Mesodermal cell (in vitro differentiated cells): ENCODE results near the gene PLA2G4F.

ENCODE experiments used
- H3K27ac ChIP-seq: 2 replicates; pipeline ENCODE4 v1.7.0; 2013; ENCODE audit warnings: mild to moderate bottlenecking, low read depth, low read length, moderate library complexity; ENCODE audit not compliant: severe bottlenecking
- H3K36me3 ChIP-seq: 2 replicates; pipeline ENCODE4 v1.7.1; 2013; ENCODE audit warnings: mild to moderate bottlenecking, low read length, moderate library complexity; ENCODE audit not compliant: control insufficient read depth, insufficient read depth
- H3K4me1 ChIP-seq: one replicate; pipeline ENCODE4 v1.7.1; 2013; ENCODE audit warnings: mild to moderate bottlenecking, low read length; ENCODE audit not compliant: insufficient read depth, control insufficient read depth, poor library complexity, severe bottlenecking
- H3K4me3 ChIP-seq: 2 replicates; pipeline ENCODE4 v1.7.0; 2013; ENCODE audit warnings: low read length, control low read depth, mild to moderate bottlenecking; ENCODE audit not compliant: insufficient read depth, poor library complexity, severe bottlenecking; ENCODE audit errors: extremely low read depth
- H3K9me3 ChIP-seq: 2 replicates; pipeline ENCODE4 v1.7.1; 2013; ENCODE audit warnings: mild to moderate bottlenecking, low read length, moderate library complexity; ENCODE audit not compliant: control insufficient read depth
- WGBS, 2 experiments: methylation state at CpG; one replicate each; pipeline ENCODE4 v1.1.5; 2013; ENCODE audit warnings: missing lambda C conversion rate in 2 of 2; ENCODE audit not compliant: insufficient coverage in 2 of 2; 5-methylcytosine and 5-hydroxymethylcytosine counted together

Gene PLA2G4F

DNA sequence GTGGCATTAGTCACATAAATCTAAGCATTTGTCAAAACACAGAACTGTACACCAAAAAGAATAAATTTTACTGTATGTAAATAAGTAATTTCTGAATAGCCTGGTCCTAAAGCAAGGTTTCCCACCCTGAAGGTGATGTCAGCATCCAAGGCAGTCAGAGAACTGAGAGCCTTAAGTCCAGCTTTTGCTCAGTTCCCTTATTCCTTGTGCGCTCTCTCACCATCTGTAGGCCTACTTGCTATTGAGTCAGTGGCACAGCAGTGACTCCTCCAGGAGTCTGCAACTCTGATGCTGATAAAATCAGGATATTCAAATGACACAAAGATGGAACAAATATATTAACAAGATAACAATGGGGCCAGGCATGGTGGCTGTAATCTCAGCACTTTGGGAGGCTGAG lies 29.4 kb upstream of the PLA2G4F start:
- H3K4me1 ChIP-seq: no peaks in the 10 kb centered on the region
- WGBS, 2 experiments: 100% methylated on average over 1 of the region's 1 CpG
- H3K36me3 ChIP-seq: peaks cover 82% of the 10 kb centered on the region
- no peaks in the 10 kb centered on the region for H3K9me3 ChIP-seq
- no peak overlapping the region for H3K27ac ChIP-seq
- no peak overlapping the region for H3K4me3 ChIP-seq

DNA sequence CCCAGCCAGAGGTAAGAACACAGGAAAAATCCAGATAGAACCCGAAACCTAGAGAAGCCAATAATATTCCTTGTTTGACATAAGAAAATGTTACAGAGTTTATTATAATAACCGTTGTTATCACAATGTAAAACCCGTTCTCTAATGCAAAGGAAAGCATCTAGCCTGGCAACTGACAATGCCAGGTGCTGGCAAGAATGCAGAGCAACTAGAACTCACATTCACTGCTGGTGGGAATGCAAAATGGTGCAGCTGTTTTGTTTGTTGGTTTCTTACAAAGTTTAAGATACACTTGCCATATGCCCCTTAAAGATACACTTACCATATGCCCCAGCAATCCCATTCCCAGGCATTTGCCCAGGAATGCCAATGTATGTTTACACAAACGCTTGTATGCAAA lies 28.3 kb upstream of the PLA2G4F start:
- Histone ChIP-seq H3K27ac (no peak overlapping the region), H3K4me1 (no peaks in the 10 kb centered on the region), H3K4me3 (no peak overlapping the region), H3K9me3 (no peaks in the 10 kb centered on the region), H3K36me3 (peaks cover 83% of the 10 kb centered on the region)
- WGBS, 2 experiments: 100% methylated on average over 2 of the region's 4 CpGs; no CpG with 5 or more reads in 1 of the 2 experiments

DNA sequence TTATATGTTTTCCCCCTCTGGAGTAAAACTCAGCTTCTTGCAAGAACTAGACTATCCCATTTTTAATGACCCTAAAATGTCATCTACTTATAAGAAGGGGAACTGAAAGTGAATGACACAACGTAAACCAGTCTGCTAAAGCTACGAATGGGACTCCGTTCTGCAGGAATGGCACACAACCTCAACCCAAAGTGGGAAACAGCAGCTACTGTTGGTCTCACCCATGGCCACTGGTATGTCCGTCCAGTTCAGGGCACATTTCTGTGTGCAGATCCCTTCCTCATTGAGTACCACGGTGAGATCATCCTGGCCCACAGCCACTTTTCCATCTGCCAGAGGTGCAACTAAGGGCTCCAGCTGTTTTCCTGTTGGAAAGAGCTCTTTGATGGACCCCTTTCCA lies 27.9 kb upstream of the PLA2G4F start:
- no peak overlapping the region for H3K27ac ChIP-seq
- no peaks in the 10 kb centered on the region for H3K9me3 ChIP-seq
- 98% methylated on average over 4 to 5 of the region's 5 CpGs for WGBS, 2 experiments
- no peak overlapping the region for H3K4me3 ChIP-seq
- peaks cover 84% of the 10 kb centered on the region for H3K36me3 ChIP-seq
- H3K4me1 ChIP-seq: no peaks in the 10 kb centered on the region

DNA sequence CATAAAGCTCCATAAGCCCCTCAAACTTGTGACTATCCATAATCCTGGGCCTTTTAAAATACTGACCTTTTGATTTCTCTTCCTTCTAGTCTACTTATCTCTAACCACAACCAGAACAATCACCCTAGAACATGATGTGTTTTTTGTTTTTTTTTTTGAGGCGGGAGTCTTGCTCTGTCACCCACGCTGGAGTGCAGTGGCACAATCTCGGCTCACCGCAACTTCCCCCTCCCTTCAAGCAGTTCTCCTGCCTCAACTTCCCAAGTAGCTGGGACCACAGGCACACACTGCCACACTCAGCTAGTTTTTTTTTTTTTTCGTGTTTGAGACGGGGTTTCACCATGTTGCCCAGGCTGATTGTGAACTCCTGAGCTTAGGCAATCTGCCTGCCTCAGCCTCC lies 26.5 kb upstream of the PLA2G4F start:
- Histone ChIP-seq H3K36me3 (peaks cover 83% of the 10 kb centered on the region), H3K9me3 (no peaks in the 10 kb centered on the region), H3K4me3 (no peak overlapping the region), H3K27ac (no peak overlapping the region), H3K4me1 (no peaks in the 10 kb centered on the region)
- WGBS, 2 experiments: 97 to 98% methylated on average over 3 to 4 of the region's 6 CpGs

DNA sequence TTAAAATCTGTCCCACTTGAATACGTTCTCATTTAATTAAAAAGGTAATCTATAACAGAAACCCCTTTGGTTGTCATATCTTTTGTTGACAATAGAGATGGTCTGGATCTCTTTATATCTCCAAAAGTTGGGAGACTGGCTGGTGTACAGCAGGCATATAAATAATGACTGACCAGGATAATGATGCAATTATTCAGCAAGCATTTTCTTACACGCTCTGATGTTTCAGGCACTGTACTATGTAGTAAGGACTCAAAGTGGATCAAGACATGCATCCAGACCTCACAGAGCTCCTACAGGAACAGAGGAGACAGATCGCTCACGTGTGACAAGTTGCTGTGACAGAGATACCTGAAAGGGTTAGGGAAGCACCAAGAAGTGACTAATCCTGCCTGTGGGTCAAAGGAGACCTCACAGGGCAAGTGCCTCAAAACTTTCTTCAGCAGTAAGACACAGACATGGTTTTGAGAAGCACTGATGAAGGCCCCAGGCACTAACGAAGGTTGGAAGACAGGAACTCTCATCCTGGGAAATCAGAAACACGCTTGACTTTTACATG lies 26.0 kb upstream of the PLA2G4F start:
- no peaks in the 10 kb centered on the region for H3K4me1 ChIP-seq
- H3K4me3 ChIP-seq: no peak overlapping the region
- no peaks in the 10 kb centered on the region for H3K9me3 ChIP-seq
- peak overlapping the region; percentile 16 for H3K27ac ChIP-seq
- peaks cover 82% of the 10 kb centered on the region for H3K36me3 ChIP-seq
- WGBS, 2 experiments: 95 to 97% methylated on average over 5 of the region's 6 CpGs

DNA sequence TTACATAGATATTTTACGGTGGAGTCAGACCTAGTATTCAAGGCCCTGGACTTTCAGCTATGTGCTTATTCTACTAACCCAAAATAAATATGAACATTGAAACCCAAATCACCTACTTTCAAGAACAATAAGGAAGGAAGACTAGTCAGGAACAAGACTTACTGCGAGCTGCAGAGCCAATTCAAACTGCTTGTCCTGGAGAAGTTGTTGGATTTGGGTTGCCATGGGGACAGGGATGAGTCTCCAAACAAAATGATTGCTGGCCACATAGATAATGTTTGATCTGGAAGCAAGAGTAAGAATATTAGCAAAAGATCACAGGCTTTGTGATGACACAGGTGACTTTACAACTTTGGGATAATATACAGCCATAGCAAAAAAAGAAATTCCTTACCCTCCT lies 21.6 kb upstream of the PLA2G4F start:
- H3K27ac ChIP-seq: no peak overlapping the region
- no peaks in the 10 kb centered on the region for H3K9me3 ChIP-seq
- H3K4me3 ChIP-seq: no peak overlapping the region
- peaks cover 70% of the 10 kb centered on the region for H3K36me3 ChIP-seq
- H3K4me1 ChIP-seq: peaks cover 5% of the 10 kb centered on the region
- WGBS, 2 experiments: 100% methylated on average over 1 of the region's 2 CpGs

DNA sequence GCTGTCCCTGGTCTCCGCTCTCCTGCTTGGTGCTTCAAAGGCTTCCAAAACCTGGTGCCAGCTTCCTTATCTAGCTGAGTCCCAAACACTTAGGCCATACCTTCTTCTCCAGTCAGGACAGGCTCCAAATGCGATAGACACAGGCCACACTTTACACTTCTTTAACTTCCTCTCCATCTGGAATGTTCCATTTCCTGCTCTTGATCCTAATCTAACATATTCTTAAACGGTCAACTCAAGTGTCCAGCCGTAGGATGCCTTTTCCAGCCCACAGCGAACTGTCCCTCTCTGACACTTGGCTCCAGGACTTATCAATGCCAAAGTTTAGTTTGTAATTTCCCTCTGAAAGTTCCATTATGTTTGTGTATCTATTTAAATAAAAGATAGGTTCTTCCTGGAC lies 19.2 kb upstream of the PLA2G4F start:
- Histone ChIP-seq H3K27ac (peak overlapping the region; percentile 5), H3K36me3 (peaks cover 71% of the 10 kb centered on the region), H3K9me3 (no peaks in the 10 kb centered on the region), H3K4me3 (no peak overlapping the region), H3K4me1 (peaks cover 5% of the 10 kb centered on the region)
- 80 to 83% methylated on average over 2 to 4 of the region's 5 CpGs for WGBS, 2 experiments

DNA sequence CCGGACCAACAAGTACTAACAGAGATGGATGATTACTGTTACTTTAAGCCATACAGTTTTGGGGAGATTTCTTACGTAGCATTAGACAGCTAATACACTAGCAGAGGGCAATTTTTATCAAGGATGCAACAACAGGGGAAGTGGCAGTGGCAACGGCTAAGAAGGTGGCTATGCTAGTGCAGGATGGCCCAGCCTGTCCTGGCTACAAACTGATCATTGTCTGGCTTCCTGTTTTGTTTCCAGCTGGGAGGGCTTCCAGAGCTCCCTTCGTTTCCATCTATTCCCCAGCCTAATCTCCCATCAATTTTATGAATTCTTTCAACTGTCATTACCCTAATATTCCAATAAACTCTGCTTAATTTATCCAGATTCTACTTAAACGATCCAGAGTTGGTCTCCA lies 16.0 kb upstream of the PLA2G4F start:
- 90 to 100% methylated on average over 4 of the region's 5 CpGs for WGBS, 2 experiments
- no peaks in the 10 kb centered on the region for H3K9me3 ChIP-seq
- peaks cover 72% of the 10 kb centered on the region for H3K36me3 ChIP-seq
- no peak overlapping the region for H3K27ac ChIP-seq
- H3K4me3 ChIP-seq: no peak overlapping the region
- H3K4me1 ChIP-seq: peaks cover 5% of the 10 kb centered on the region

DNA sequence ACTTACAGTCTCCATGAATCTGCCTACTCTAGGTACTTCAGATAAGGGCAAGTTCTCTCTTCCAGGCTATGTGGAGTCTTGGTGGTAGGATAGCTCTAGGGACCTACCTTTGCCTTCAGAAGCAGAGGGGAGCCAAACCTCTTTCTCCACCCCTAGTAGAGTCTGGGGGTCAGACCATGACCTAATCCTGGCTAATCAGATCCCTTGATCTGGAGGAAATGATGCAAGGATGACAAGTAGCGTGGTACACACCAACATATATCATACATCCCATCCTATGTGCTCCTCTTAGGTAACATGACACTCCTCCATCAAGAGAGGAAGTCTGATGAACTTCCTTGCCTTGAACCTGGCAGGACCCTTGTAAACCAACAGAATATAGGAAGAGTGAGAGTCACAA lies 15.4 kb upstream of the PLA2G4F start:
- no CpG with 5 or more reads among the region's 1 CpG for WGBS, 2 experiments
- no peak overlapping the region for H3K27ac ChIP-seq
- H3K36me3 ChIP-seq: peaks cover 72% of the 10 kb centered on the region
- H3K9me3 ChIP-seq: no peaks in the 10 kb centered on the region
- H3K4me1 ChIP-seq: peaks cover 5% of the 10 kb centered on the region
- no peak overlapping the region for H3K4me3 ChIP-seq

DNA sequence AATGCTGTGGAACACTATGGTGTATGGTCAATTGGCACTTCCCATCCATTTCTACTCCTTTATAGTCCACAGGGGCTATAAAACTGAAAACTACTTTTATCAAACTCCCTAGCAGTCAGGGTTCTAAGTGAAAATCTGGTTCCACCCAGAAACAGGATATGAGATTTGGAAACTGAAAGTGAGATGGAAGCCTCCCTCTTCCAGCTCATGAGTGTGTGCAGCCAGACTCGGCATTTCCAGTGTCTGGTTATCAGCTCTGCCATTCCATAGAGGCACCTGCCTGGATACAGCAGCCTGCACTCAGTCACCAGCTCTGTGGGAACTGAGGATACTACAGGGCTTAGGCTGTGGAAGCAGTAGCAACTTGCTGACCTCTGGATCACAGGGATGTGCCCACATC lies 14.7 kb upstream of the PLA2G4F start:
- 85 to 100% methylated on average over 1 of the region's 1 CpG for WGBS, 2 experiments
- Histone ChIP-seq H3K4me3 (no peak overlapping the region), H3K9me3 (no peaks in the 10 kb centered on the region), H3K27ac (no peak overlapping the region), H3K4me1 (peaks cover 5% of the 10 kb centered on the region), H3K36me3 (peaks cover 77% of the 10 kb centered on the region)

DNA sequence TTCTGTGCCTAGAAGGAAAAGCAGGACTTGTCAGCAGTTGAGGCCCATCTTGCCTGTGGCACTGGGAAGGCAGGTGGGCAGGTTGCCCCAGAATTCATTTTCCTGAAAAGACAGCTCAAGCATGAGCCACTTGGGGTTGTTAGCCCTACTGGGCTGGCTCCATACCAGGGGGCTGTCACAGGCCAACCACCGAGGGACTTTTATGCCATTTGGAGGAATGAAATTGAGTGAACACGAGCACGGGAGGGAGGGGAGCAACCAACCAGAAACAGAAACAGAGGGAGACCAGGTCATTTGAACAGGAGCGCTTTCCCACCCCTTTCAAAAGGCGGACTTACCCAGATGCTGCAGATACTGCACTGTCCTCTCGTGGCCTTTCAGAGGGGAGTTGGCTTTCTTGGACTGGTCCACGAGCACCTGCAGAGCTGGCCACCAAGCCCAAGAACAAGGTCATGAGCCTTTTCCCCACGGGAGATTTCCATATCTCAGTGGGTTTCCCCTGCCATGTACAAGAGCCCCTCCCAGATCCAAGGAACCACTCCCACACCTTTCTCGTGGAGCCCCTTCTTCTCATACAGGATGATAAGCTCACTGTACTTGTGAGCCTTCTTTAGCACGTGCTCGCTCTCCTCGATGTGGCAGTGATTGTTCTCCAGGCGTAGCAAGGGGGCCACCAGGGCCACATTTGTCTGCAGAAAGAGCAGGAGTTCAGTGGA lies 9.9 kb upstream of the PLA2G4F start:
- Histone ChIP-seq H3K4me1 (no peaks in the 10 kb centered on the region), H3K36me3 (peaks cover 95% of the 10 kb centered on the region), H3K9me3 (no peaks in the 10 kb centered on the region), H3K27ac (no peak overlapping the region), H3K4me3 (no peak overlapping the region)
- WGBS, 2 experiments: 95 to 96% methylated on average over 11 to 12 of the region's 13 CpGs
